ELR (cell line): ENCODE data around the gene EXO1.
"Not testable (repeated sequence)": the region's sequence is repeated elsewhere in the genome, so short reads cannot be mapped to it uniquely, and the experiment has no call there.

Experiments used
- DNase-seq: peaks from one replicate; pipeline ENCODE4 v3.0.0-alpha.2; 2015; ENCODE audit warnings: low read depth

The EXO1 gene

DNA sequence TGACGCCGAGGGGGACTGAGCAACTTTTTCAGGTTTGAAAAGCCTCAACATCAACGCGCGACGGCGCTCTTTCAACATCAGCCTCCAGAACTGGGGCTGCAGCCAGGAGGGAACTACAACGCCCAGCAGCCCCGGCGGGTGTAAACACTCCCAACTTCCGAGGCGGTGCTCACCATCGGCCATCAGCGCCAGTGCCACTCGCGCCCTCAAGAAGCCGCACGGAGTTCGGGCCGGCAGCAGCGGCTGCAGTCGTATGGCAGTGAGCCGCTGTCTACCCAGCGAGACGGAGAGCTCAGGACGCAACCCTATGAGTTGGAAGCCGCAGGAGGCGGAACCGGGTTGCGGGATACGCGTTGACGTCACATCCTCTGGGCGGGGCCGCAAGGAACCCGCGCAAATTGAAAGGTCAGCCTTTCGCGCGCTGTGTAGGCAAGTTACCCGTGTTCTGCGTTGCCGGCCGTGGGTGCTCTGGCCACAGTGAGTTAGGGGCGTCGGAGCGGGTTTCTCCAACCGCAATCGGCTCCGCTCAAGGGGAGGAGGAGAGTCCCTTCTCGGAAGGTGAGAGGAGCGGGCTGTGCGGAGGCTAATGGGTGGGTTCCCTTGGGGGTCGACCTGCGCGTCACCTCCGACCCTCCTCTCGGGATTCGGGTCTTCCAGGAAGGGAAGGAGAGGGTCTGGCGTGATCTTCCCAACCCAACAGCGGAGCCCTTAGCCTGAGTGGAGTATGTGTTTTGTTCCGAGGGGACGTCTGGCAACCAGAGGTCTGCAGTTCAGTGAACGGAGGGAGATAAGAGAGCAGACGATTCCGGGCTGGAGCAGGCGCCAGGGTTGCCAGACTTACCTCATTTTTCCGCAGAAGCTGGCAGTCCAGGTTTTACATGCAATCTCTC lies at the start of gene EXO1:
TSS of gene EXO1 (plus strand) at position 409 of the 890 bp plus-strand sequence. CDS start 2,222 bp downstream, outside the sequence.
- peak; percentile 93 for DNase-seq

- DNase-seq: peak; percentile 15
These were observed 48.6 kb upstream of the EXO1 start for GRCh38 chr1:241799416-241799815.

- no peak for DNase-seq
These were observed 47.4 kb upstream of the EXO1 start for GRCh38 chr1:241800640-241801039.

DNA sequence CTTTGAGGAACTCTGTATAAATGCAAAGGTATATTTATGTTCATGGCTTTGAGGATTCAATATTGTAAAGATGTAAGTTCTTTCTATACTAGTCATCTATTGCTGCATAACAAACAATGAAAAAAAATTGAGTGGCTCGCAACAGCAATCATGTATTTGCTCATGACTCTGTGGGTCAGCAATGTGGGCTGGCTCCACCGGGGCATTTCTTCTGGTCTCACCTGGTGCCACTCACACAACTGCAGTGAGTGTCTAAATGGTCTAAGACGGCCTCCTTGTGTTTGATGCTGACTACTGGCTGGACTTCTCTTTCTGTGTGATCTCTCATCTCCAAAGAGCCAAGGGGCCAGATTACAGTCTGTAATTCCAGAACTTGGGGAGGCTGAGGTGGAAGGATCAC lies 45.1 kb upstream of the EXO1 start:
- DNase-seq: no peak

- not testable (repeated sequence) for DNase-seq
These were observed 43.3 kb upstream of the EXO1 start for GRCh38 chr1:241804706-241805105.

DNA sequence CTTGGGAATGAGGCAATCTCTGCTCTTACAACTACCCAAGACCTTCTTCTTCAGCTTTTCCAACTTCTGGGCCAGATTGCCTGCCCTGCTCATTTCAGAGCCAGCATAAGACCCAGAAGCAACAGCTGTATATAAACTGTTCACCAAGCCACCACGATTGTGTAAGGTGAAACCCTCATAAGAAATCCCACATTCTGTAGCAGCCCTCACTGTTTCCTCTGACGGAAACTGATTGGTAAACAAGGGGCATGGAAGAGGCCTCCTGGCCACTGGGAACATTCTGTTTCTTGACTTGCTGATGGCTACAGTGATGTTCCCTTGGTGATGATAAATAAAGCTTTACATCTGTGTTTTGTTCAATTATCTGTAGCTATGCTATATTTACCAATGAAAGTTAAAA lies 39.7 kb upstream of the EXO1 start:
- DNase-seq: no peak

DNA sequence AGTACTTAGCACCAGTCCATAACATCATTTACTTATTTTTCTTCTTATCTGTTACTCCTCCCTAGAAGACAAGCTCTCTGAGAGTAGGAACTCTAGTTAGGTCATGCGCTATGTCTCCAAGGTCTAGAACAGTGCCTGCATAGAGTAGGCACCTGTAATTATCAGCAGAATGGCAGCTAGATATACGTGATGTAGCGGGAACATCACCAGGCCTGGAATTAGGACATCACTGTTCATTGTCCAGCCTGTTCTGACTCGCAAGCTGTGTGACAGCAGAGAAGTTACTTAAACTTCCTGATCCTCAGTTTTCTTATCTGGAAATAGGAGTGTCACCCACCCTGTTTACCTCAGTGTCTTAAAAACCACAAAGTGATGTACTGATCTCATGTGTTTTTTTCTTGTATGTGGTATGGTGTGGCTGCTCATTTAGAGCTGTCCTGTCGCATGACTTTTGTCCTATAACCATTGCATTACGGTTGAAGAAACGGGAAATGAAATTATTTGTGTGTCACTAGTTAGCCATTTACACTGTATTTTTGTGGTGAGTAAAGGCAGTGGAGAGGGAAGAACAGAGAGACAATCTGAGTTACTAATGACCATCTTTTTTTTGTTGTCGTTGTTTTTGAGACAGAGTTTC lies 37.1 kb upstream of the EXO1 start:
- DNase-seq: no peak

DNA sequence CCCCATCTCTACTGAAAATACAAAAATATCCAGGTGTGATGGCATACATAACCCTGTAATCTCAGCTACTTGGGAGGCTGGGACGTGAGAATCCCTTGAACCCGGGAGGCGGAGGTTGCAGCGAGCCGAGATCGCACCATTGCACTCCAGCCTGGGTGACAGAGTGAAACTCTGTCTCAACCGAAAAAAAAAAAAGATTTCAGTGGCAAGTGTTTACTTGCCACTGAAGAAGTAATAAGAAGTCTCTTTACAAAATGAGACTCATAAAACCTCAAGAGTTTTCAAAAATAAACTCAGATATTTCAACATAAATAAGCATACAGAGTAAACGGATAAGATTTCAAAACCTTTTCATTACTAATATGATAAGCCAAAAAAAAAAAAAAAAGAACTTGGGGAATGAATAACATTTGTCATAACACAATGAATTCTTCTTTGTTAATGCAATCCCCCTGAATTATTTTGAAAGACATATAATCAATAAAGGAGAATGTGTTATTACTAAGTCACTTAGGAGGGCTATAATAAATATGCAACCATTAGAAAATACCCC lies 34.2 kb upstream of the EXO1 start:
- no peak for DNase-seq

DNA sequence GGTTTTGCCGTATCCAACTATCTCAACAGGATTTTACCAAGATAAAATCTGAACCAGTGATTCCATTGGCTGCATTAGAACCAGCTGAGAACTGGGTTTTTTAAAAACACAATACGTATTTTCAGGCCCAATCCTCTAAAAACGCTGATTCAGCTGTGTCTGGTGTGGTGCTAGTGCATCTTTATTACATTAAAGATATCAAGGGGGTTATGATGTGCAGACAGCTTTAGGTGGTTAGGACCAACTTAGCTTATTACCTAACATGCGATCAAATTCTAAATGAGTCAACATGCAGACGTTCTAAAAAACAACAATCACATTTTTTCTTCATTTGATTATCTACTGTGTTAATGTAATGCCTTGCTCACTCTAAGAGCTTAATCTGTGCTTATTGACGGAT lies 32.0 kb upstream of the EXO1 start:
- DNase-seq: no peak

GRCh38 chr1:241817331-241817792 lies 30.6 kb upstream of the EXO1 start:
- DNase-seq: peak; percentile 88

DNA sequence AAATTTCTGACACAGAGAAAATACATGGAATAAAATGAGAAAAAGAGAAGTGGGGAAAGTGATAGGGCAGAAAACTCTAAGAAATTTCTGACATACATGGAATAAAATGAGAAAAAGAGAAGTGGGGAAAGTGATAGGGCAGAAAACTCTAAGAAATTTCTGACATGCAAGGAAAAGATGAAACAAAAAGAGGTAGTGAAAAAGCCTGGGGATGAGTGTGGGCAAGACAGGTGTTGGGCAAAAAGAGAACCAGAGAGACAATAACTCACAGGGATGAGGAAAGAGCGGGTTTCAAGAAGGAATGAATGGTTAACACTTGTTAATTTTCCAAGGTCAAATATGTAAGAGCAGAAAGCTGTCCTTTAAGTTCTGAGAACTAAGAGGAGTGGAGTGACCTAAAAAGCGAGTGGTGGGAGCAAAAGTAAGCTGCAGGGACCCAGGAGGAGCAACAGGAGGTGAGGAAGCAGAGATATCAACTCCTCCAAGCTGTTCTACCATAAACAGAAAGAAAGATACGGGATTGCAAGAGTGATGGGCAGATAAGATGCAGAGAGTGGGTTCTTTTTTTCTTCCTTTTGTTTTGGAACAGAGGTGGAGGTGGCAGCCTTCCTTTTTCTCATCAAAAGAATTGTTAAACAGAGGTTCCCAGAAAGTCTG lies 29.9 kb upstream of the EXO1 start:
- DNase-seq: no peak

DNA sequence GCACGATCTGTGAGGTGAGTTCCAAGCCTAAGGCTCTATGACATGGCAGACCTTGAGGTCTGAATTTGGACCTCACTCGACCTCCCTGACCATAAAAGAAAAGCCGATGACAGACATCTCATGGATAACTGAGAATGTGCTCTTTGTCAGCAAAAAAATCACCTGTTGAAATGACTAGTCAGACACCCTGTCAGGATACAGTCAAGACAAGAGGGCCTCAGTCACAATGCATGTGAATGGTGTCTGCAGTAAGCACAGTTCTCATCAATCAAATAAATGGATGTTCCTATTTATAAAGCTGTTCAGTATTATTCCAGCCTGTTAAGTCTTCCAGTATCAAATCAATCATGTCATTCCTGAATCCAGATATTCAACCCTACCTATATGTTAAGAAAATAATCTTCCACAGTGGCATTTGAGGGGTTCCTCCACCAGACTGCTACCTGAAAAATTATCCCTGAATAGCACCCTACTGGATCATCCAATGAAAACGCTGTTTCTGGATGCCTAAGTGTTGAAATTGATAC lies 28.6 kb upstream of the EXO1 start:
- no peak for DNase-seq

- DNase-seq: peak; percentile 73
These were observed 26.6 kb upstream of the EXO1 start for GRCh38 chr1:241821363-241821762.

DNA sequence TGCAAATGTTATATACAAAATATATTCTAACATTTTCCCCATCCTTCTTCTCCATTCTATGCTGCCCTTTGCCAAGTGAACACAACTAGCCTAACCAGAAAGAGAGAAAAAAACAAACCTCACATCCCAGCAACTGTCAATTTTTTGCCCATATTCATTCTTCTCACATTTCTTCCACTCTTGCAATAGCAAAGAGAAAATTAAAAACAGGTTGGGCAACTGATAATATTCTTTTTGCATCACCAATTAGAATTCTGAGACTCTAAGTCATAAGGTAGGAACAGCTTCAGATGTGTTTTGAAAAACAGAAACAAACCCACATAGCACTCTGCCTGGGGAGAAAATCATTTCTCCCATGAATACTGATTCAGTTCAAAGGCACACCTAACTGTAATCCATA lies 25.2 kb upstream of the EXO1 start:
- no peak for DNase-seq

GRCh38 chr1:241823925-241824324 lies 24.1 kb upstream of the EXO1 start:
- no peak for DNase-seq

- no peak for DNase-seq
These were observed 22.4 kb upstream of the EXO1 start for GRCh38 chr1:241825581-241825980.

- not testable (repeated sequence) for DNase-seq
These were observed 21.4 kb upstream of the EXO1 start for GRCh38 chr1:241826613-241827012.

DNA sequence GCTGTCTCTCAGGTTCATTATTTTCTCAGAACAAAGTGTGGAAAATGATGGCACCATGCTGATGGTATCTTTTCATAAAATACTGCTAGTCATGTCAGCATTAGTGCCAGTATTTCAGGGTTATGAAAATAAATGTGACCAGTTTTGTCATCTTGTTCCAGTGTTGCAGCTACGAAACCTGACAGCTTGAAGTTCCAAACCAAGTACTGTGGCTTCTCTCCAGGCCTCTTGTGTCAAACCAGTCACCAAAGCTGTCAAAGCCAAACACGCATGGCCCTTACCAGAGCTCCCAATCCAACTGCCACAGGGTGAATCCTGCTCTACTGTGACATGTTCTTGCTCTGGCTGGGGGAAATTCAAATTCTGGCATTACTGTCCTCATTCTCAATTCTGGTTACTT lies 20.7 kb upstream of the EXO1 start:
- no peak for DNase-seq

GRCh38 chr1:241828463-241829021 lies 19.5 kb upstream of the EXO1 start:
- DNase-seq: peak; percentile 58

DNA sequence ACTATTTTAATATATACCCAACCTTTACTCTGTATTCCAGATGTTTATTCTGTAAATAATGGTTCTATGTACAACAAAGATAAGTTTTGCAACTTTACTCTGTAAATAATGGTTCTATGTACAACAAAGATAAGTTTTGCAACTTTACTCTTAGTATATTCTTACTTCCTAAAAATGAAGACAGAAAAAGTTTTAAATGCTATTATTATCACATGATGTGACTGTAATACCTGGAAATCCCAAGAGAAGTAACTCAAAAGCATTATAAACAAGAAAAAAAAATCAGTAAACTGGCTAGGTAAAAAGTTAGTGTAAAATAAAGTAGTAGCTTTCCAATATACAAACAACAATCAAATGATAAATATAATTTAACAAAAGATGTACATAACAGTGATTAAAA lies 18.5 kb upstream of the EXO1 start:
- DNase-seq: no peak

GRCh38 chr1:241834733-241835377 lies 13.1 kb upstream of the EXO1 start:
- DNase-seq: peak; percentile 76
